Inflammatory macrophage (primary cell): ENCODE data around the gene RIPK1.
A peak's percentile ranks its signal among the peaks of the same experiment; 100 is the strongest.
"Not testable (repeated sequence)": the region's sequence is repeated elsewhere in the genome, so short reads cannot be mapped to it uniquely, and the experiment has no call there.

ENCODE experiments used
- DNase-seq, 2 donors: peaks; one replicate each; pipeline ENCODE4 v3.0.0-alpha.2; 2020 to 2022

The RIPK1 gene

GRCh38 chr6:3137057-3137777 lies 68.9 kb downstream of the RIPK1 start:
- DNase-seq, result no peak

DNA sequence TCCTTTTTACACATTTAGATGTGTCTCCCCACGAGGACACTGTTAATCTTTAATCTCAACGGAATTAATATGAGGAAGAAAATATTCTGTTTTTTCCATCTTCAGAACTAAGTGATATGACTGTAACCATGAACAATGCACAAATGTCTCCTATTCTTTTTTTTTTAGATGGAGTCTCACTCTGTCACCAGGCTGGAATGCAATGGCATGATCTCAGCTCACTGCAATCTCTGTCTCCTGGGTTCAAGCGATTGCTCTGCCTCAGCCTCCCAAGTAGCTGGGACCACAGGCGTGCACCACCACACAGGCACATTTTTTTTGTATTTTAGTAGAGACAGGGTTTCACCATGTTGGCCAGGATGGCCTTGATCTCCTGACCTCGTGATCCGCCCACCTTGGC lies 69.6 kb downstream of the RIPK1 start:
- DNase-seq, result not testable (repeated sequence)

GRCh38 chr6:3138341-3138740 lies 70.0 kb downstream of the RIPK1 start:
- DNase-seq, result peak; percentile 41 to 85

DNA sequence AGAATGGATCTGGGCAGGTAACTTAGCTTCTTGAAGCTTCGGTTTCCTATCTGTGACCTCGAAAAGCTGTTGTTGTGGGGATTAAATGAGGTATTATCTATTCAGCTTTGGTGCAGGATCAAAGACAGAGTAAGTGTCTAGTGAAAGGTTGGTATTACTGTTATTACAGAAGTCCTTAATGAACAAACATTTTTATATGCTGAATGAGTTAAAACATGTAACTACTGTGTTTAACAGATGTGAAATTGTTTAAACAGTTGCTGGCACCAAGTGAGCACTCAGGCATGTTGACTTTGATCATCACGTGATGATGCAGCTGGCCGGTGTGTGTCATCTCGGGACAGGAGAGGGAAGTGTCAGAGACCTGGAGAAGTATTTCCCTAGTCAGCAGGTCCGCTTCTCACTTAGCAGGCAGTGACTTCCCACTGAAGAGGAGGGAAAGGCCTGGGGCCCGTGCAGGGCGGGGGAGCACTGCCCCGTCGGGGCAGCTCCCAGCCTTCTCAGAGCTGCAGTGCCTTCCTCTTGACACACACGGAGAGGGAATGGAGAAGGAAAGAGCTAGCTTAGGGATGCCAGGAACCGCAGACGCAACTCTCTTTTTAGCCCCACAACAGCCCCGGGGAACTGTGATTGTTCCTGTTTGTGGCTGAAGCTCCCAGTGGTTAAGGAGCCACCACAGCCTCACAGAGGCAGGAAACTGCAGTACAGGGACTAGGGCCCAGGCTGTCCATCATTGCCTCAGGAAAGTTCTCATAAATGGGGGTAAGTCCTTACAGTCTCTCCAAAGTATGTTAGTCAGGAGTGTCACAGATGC lies 71.0 kb downstream of the RIPK1 start:
- DNase-seq, result peak; percentile 89 to 92

DNA sequence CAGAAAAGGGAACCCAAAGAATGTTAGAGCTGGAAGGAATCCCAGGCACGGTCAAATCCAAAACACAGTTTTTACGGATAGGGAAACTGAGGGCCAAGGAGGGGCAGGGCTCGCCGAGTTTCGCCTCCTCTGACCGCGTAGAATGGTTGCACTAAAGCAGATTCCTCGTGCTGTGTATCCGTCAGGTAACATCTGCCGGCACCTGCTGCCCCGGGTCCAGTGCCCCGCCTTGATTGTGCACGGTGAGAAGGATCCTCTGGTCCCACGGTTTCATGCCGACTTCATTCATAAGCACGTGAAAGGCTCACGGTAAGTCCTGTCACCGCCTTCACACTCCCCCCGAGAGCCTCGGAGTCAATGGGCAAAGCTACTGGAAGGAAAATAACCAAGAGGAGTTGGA lies 71.9 kb downstream of the RIPK1 start:
- DNase-seq, result no peak

DNA sequence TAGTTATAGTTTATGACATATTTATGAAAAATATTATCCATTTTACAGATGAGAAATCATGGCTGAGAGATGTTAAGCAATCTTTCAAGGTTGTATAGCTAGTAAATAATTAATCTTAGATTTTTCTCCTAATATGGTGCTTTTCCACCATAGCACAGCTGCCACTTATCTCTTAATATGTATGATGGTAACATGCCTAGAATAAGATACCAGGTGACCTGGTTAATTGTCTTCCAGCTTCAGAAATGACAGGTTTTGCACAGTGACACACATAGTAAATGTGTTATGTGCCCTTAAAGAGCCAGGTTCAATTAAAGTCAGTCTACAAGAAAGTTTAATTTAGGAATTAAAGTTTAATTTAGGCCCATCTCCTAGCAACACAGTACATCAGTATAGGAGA lies 74.2 kb downstream of the RIPK1 start:
- DNase-seq, result no peak

- DNase-seq, result no peak
Observed at GRCh38 chr6:3143158-3143557, 74.9 kb downstream of the RIPK1 start.

GRCh38 chr6:3144571-3144970 lies 76.3 kb downstream of the RIPK1 start:
- DNase-seq, result no peak

DNA sequence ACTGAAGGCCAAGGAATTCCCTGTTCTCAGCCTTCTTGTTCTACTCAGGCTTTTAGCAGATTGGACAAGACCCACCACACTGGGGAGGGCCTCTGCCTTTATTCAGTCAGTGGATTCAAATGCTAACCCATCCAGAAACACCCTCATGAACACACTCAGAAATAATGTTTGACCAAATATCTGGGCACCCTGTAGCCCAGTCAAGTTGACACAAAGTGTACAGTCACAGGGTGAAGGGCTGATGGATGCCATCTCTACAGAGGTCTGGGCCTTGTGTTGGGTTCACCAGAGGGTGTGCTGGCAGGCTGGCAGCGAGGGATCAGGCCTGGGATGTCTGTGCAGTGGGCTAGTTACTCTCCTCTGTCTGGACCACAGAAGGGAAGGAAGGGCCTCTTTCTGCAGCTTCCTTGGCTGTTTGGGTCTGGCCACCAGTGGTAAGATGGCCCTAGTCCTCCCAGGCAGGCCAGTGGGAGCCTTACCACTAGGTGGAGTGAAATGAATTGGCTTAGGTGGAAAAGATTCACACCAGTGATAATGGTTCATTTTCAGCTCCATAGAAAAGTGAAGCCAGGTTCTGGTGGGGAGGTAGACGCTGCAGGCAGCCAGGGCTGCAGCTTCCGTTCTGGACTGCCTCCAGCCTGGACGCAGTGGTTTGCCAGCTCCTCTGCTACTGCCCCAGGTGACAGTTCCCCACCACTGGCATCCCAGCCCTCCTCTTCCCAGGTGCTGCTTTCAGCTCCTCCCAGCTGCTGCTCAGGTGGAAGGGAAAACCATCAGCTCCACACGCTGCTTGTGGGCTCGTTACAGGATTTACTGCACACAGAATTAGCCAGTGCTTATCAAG lies 79.8 kb downstream of the RIPK1 start:
- DNase-seq, result no peak

GRCh38 chr6:3151691-3152090 lies 83.4 kb downstream of the RIPK1 start:
- DNase-seq, result no peak

- no peak for DNase-seq
Observed at GRCh38 chr6:3152689-3153088, 84.4 kb downstream of the RIPK1 start.

DNA sequence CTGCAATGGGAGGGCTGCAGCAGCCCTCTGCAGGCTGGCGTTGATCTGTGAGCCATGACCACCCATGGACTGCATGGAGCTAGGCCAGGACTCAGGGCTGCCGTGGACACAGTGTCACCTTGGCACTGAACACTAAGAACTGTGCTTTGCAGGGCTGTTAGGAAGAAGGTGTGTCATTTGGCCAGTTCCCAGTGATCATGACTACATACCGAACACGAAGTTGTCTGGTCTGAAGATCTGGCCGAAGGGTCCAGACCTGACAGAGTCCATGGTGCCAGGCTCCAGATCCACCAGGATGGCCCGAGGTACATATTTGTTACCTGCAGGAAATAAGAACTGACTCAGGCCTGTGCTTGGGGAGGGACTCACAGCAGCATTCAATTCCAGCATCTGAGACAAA lies 87.1 kb downstream of the RIPK1 start:
- DNase-seq, result not testable (repeated sequence)

GRCh38 chr6:3156184-3157130 lies 88.2 kb downstream of the RIPK1 start:
- DNase-seq, result peak in 1 of 2 donors; percentile 14

DNA sequence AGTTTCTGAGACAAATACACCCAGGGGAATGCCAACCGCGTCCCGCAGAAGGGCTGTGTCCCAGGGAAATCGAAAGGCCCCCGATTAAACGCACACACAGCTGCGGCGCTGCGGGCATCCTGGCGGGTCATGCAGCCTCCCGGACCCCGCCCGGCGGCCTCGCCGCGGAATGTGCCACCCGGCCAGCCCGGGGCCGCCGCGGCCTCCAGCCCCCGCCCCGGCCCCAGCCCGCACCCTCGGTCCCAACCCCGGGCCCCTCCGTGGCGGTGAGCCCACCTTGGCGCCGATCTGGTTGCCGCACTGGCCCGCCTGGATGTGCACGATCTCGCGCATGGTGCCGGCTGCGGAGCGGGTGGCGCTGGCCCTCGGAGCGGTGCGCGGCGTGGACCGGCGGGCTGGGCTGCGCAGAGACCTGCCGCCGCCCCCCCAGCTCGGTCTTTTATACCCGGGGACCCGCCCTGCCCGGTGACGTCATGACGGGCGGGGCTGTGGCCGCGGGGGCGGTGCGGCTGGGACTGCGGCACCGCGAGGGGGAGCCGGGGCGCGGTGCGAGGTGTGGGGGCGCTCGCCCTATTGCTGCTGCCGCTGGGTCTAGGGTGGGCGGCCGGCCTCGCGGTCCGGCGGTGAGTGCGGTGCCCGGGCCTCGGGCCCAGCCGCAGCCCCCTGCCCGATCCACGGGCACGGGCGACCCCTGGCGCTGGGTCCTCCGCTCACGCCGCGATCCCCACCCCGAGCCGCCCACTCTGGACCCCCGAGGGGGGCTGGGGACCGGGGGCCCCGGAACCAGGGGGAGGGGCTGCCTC lies 89.0 kb downstream of the RIPK1 start, which contains the start of gene TUBB2A:
Gene TUBB2A, minus strand, starts transcription at position 414 of the 803 bp plus-strand sequence. Its CDS starts 81 bp downstream, at position 333.
- peak; percentile 83 to 90 for DNase-seq

DNA sequence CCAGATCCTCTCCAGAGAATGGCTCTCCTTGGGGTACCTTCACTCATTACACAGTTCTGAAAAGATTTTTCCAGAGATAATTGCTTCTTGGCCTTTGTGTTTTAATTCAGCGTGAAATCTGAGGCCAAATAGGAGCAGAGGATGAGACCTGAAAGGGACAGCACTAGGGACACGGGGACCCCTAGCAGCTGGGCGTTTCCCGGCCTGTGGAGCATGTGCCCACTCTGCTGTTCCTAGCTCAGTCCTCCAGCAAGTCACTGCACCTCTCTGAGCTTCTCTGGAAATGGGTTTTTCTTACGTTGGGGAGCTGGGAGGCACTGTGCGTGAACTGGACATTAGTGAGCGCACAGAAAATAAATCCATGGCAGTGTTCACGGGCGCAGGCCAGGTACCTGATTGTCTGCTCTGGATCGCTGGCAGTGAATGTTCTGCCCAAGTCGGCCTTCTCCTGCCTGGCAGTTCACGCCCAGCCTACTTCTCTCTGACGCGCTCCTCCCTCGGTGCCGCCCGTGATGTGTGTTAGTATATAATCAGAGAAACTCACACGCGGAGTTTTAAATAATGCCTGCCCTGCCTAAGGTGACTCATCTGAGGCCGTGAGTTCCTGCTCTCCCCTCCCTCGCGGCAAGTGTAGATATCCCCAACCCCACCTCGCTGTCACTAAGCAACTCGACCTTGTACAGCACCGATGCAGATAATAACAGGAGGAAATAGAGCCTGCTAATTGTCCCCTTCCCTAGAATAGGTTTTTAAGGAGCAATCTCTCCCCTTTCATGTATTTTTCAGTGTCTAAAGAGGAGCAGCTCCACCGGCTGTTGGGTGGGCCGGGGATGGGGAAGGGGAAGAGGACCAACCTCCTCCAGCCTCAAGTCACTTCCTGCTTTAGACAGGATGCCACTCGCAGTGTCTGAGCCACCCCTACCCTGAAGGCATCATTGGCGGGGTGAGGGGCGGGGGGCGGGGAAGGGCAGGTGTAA lies 91.8 kb downstream of the RIPK1 start:
- DNase-seq, result peak in 1 of 2 donors; percentile 20

DNA sequence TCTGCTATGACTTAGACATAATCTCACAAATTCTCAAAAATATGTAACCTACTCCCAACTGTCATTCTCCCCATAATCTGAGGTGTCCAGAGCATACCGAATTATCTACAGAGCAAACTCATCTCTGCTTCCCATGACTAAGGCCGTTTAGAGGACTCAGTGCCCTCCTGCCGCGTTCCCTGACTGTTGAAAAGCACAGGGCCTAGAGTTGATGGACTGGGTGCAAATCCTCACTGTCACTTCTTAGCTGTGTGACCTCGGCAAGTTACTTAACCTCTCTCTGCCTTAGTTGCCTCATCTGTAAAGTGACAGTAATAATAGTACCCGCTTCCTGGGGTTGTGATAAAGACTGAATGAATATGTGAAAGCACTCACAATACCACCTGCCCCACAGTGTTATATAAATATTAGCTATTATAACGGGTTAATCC lies 93.8 kb downstream of the RIPK1 start:
- peak in 1 of 2 donors; percentile 15 for DNase-seq

- peak; percentile 54 to 75 for DNase-seq
Observed at GRCh38 chr6:3162565-3163247, 94.4 kb downstream of the RIPK1 start.

GRCh38 chr6:3163248-3163594 lies 94.9 kb downstream of the RIPK1 start:
- DNase-seq, result peak; percentile 55 to 65

DNA sequence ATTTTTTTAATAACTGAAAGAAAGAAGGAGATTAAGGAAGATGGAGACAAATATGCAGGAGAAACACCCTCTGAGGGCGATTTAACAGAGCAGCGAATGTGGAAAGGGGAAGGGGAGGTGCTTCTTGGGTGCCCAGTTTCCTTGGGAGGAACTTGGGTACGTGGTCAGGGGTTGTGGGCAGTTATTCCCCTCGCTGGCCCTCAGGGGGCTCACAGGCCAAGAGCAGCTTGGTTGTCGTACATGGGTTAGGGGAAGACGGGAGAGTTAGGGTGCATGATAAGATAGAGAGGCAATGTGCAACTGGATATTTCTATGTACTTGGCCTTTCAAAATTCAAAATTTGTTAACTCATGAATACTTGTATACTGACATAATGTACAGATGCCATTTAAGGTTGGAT lies 96.1 kb downstream of the RIPK1 start:
- DNase-seq, result peak in 1 of 2 donors; percentile 12
